NT2/D1 (cell line): ENCODE results near the gene RNF40.

Source experiments
- SUZ12 ChIP-seq: IDR thresholded peaks from 2 replicates; pipeline ENCODE4 v1.6.1; 2011; ENCODE audit not compliant: insufficient read length, insufficient read depth; ENCODE audit errors: extremely low read depth
- YY1 ChIP-seq: IDR thresholded peaks from 2 replicates; pipeline ENCODE4 v1.6.1; 2011; ENCODE audit not compliant: insufficient read length, insufficient read depth
- ZNF274 ChIP-seq: IDR thresholded peaks from 2 replicates; pipeline ENCODE4 v1.6.1; 2011; ENCODE audit warnings: mild to moderate bottlenecking, low read depth, low read length

DNA sequence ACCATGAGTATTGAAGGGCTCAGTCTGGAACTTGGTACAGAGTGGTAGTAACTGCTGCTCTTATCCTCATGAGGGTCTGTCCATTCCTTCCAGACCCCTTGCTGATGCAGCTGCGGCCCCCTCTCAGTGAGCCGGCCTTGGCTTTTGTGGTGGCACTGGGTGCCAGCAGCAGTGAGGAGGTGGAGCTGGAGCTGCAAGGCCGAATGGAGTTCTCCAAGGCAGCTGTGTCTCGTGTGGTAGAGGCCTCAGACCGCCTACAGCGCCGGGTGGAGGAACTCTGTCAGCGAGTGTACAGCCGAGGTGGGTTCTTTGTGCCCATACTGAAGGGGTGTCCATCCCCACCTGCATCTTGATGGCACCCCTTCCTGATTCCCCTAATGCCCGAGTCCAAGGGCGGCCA lies 2.0 kb downstream of the RNF40 start:
- TF ChIP-seq YY1: no peak
- TF ChIP-seq ZNF274: no peak
- TF ChIP-seq SUZ12: no peak
